IPS-15b (cell line): ENCODE data around the gene HRG.
"Not testable (repeated sequence)": the region's sequence is repeated elsewhere in the genome, so short reads cannot be mapped to it uniquely, and the experiment has no call there.

ENCODE experiments used
- H3K27me3 ChIP-seq: one replicate; pipeline ENCODE4 v1.6.1; 2013; ENCODE audit warnings: low read length; ENCODE audit not compliant: control insufficient read depth, insufficient read depth
- H3K36me3 ChIP-seq: one replicate; pipeline ENCODE4 v1.6.1; 2013; ENCODE audit warnings: low read length; ENCODE audit not compliant: control insufficient read depth, insufficient read depth
- H3K4me1 ChIP-seq: one replicate; pipeline ENCODE4 v1.6.1; 2013; ENCODE audit warnings: mild to moderate bottlenecking, low read length; ENCODE audit not compliant: control insufficient read depth, insufficient read depth
- H3K4me3 ChIP-seq: one replicate; pipeline ENCODE4 v1.5.1; 2013; ENCODE audit warnings: low read depth, low read length
- H3K9ac ChIP-seq: one replicate; pipeline ENCODE4 v1.6.1; 2013; ENCODE audit warnings: low read depth, mild to moderate bottlenecking, low read length
- H3K9me3 ChIP-seq: one replicate; pipeline ENCODE4 v1.6.1; 2013; ENCODE audit warnings: mild to moderate bottlenecking, low read length; ENCODE audit not compliant: control insufficient read depth, insufficient read depth

HRG gene

GRCh38 chr3:186710694-186711093 is 44.9 kb downstream of the HRG start:
- not testable (repeated sequence) for H3K4me3 ChIP-seq, H3K27me3 ChIP-seq, H3K4me1 ChIP-seq, H3K9ac ChIP-seq, H3K36me3 ChIP-seq, H3K9me3 ChIP-seq

DNA sequence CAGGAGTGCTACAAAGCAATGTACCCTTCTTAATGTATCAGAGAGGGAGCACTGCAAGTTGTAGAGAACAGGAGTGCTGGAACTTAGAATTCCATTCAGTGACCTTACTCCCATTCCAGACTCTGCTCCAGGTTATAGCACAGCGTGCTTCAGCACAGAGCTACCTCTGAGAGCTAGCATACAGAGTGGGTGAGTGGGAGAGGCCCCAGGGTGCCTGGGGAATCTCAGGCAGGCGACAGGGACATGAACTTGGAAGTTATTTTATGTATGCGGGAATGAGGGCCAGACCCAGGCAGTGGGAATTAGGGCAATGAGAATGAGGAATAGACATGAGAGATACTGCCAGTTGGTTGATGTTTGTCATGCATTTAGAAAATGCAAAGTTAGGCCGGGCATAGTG is 47.7 kb downstream of the HRG start:
- Histone ChIP-seq H3K4me3 (no peak overlapping the region), H3K4me1 (no peaks in the 10 kb centered on the region), H3K9me3 (no peaks in the 10 kb centered on the region), H3K9ac (no peak overlapping the region), H3K36me3 (no peaks in the 10 kb centered on the region), H3K27me3 (no peaks in the 10 kb centered on the region)

GRCh38 chr3:186717039-186717457 is 51.2 kb downstream of the HRG start, which contains the start of gene KNG1:
Gene KNG1 (plus strand): TSS chr3:186717359. CDS start chr3:186717543, 184 bp downstream.
- Histone ChIP-seq H3K36me3 (no peaks in the 10 kb centered on the region), H3K9ac (no peak within 1 kb of the TSS), H3K4me3 (no peak within 1 kb of the TSS), H3K4me1 (no peaks in the 10 kb centered on the region), H3K27me3 (no peaks in the 10 kb centered on the region), H3K9me3 (no peaks in the 10 kb centered on the region)

DNA sequence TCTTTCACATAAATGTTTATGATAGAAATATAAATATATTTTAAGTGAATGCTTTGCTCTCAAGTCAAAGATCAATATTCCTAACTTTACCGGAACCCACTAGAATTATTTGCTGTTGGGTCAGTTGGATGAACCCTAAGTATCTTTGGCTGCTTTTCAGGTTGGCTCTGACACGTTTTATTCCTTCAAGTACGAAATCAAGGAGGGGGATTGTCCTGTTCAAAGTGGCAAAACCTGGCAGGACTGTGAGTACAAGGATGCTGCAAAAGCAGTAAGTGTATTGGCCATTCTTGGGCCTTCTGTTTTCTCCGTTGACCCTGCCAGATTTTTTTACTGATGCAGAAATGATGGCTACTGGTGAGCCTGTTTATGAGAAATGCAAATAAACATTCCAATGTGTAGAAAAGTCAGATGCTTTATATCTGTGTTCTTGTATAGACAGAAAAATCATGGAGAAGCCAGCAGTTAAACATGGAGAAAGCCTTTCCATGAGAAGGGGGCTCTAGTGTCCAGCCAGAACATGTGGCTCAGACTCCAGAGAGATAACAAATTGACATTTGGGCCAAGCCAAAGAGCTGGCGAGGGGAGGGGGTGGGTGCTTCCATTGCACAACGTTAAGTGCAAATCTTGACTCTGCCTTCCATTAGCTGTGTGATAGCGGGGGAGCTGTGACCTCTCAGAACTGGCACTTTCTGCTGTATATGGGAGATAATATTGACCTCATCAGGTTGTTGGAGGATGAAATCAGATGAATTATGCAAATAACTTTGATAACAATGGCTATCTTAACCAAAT is 54.3 kb downstream of the HRG start:
- Histone ChIP-seq H3K36me3 (no peaks in the 10 kb centered on the region), H3K4me1 (peaks cover 3% of the 10 kb centered on the region), H3K9ac (no peak overlapping the region), H3K9me3 (no peaks in the 10 kb centered on the region), H3K4me3 (no peak overlapping the region), H3K27me3 (no peaks in the 10 kb centered on the region)

DNA sequence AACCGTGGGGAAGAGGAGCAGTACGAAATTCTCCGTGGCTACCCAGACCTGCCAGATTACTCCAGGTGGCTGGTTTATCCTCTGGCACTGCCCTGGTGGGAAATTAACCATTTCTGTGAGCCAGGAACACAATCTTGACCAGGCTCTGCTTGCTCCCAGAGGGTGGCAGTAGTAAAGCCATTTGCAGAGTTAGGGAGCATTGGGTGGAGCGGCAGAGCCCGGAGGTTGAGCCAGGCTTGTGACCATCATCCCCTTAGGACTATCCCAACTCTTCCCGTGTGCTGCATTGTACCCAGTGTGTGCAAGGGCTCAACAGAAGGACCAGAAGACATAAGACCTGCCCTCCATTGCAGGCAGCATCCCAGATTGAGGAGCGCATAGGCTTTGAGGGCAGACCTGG is 56.6 kb downstream of the HRG start:
- Histone ChIP-seq H3K9me3 (no peaks in the 10 kb centered on the region), H3K4me3 (no peak overlapping the region), H3K4me1 (peaks cover 3% of the 10 kb centered on the region), H3K27me3 (no peaks in the 10 kb centered on the region), H3K36me3 (no peaks in the 10 kb centered on the region), H3K9ac (no peak overlapping the region)

DNA sequence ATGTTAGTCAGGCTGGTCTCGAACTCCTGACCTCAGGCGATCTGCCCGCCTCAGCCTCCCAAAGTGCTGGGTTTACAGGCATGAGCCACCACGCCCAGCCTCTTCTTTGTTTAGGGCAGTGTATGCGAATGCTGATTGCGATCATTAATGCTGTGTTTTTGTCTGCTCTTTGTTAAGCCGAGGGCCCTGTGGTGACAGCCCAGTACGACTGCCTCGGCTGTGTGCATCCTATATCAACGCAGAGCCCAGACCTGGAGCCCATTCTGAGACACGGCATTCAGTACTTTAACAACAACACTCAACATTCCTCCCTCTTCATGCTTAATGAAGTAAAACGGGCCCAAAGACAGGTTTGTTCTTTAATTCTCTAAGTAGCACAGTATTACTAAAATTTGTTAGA is 59.1 kb downstream of the HRG start:
- H3K9me3 ChIP-seq, result no peaks in the 10 kb centered on the region
- H3K4me1 ChIP-seq, result peaks cover 3% of the 10 kb centered on the region
- no peaks in the 10 kb centered on the region for H3K36me3 ChIP-seq
- H3K27me3 ChIP-seq, result no peaks in the 10 kb centered on the region
- H3K4me3 ChIP-seq, result no peak overlapping the region
- no peak overlapping the region for H3K9ac ChIP-seq
